ENCODE results near the gene GNAI2.
A peak's percentile ranks its signal among the peaks of the same experiment; 100 is the strongest.

The GNAI2 gene

DNA sequence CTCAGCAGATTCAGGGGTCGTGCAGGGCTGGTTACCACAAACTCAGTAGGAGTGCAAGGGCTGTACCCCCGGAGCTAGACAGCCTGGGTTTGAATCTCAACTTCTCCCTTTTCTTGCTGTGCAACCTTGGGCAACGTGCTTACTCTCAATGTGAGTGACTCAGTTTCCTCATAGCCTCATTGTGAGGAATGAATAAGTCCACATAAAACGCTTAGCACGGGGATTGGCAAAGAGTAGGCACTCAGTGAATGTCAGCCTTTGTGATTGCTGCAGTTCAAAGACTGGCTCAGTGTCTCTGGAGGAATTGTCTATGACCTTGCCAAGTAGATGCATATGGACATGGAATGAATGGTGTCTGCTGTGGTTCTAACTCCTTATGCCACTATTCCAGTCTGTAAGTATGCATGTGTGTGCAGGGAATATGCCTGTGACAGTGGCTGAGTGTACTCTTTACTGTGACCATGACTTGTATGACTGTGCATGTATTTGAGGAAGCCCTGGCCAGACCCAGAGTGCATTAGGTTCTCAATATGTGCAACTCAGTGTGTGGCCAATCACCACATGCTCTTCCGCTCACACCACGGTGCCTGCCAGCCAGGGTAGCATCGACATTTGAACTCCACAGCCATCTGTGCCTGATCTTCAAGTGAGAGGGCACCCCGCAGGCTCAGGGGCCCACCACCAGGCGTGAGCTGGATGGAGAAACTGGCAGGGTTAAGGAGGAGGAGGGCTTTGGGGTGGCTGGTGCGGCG, 64.1 kb downstream of the GNAI2 start:
- peak; percentile 74 to 87 for DNase-seq

DNA sequence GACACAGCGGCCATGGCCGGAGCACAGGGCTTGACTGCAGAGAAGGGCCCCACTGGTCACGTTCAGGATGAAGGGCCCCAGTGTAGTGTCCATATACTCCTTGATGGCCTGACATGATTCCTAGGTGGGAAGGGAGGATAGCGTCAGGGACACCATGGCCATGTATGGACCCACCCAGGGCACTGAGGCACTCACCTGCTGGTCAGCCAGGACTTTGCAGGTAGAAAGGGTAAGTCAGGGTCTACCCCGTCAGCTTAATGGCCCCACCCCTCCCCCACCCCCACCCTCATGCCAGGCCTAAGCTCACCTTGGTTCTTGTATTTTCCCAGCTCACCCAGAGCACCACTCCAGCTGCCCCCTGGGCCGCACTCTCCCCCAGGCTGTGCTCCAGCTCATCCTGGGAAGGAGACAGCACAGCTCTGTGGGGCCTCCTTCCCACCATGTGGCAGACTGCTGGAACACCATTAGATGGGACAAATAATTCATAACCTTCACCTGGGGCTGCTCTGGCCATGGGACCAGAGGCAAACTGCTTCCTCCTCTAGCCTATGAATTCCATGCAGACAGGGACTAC, 64.8 kb downstream of the GNAI2 start:
- DNase-seq: no peak

DNA sequence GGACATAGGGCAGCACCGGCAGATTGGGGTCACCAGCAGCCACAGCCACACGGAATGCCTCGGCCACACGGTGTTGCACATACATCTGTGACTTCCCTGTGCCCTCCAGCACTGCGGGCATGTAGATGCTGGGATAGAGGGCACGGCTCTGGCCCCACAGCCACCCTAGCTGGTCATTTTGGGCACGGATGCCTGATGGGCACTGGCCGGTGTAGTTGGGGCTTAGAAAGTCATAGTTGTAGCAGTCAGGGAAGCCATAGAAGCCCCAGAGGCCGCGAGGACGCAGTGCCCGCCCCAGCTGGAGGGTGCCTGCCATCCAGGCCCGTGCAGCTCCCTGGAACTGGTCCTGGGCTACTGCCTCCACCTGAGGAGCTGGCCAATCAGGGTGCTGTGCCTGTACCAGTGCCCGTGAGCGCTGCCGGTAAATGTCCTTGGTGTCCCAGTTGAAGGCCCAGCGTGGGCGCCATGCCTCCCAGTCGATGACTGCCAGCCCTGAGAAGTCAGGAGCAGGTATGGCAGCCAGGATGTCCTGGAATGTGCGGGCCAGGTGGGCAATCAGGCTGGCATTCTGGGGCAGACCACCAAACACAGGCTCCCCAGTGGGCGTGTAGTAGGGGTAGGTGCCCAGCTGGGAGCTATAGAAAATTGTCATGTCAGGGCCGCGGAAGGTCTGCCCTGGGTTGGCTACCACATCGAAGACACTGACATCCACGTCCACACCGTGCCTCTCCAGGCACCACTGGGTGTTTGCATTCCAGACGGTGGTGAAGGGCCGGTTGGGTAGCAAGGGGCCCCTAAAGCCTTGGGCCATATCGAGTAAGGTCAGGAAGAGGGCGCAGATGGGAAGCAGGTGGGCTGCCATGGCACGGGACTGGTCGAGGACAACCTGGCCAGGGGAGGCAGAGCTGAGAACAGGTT, 66.3 kb downstream of the GNAI2 start:
- DNase-seq: no peak

DNA sequence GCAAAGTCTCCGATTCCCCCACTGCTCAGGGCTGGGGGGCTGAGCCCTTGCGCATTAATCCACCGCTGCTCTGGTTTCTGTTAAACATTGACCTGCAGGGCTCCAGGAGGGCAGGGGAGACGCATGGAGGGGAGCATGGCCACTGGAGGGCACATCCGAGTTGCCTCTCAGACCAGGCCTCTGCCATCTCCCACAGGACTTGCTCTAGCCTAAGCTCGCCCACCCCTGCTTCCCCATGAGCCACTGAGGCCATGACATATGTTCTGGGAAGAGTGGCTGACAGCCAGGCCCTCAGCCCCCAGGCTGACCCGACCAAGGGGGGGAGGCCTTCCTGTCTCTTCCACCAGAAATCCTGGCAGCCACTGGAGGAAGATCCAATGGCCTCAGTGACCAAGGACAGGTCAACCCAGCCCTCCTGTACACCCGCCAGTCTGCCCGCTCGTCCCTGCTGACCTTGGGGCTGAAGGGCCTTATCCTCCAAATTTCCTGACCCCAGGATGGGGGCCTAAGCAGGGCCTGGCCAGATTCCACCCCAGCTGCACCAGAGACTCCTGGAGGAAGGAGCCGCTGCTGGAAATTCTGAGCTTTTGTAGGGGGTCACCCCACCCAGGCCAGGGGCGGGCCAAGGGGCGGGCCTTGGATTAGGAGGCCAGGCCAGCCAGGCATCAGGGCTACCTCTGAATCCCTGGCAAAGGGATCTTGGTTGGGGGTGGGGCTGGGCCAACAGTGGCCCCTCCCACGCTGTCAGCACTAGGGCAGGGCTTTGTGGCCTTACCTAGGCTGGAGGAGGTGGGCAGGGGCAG, 67.2 kb downstream of the GNAI2 start, which contains the start of gene HYAL1:
Gene HYAL1, minus strand, starts transcription at position 562 of the 803 bp plus-strand sequence. CDS start 618 bp downstream, outside the sequence.
- no peak for DNase-seq

DNA sequence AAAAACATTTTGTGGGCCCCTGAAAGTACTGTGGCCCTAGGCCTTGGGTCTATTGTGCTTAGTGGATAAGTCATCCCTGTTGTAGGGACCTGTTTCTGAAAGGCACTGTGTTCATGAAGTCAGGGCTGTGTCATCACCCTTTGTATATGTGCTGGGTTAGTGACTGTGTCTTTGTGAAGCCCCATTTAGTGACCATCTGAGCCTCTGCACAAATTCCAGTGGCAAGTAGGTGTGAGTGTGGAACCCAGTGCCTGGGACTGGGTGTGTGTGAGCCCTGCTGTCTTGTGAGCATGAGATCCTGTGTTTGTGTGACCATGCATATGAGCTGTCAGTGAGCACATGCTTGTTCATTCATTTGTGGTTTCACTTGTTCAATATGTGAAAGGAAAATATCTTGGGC, 68.6 kb downstream of the GNAI2 start:
- DNase-seq: no peak
